Fibroblast of upper back skin (primary cell): ENCODE measurements around the gene MNX1.

ENCODE experiments used
- DNase-seq: peaks from one replicate; pipeline ENCODE4 v3.0.0-alpha.2; 2013

The MNX1 gene

DNA sequence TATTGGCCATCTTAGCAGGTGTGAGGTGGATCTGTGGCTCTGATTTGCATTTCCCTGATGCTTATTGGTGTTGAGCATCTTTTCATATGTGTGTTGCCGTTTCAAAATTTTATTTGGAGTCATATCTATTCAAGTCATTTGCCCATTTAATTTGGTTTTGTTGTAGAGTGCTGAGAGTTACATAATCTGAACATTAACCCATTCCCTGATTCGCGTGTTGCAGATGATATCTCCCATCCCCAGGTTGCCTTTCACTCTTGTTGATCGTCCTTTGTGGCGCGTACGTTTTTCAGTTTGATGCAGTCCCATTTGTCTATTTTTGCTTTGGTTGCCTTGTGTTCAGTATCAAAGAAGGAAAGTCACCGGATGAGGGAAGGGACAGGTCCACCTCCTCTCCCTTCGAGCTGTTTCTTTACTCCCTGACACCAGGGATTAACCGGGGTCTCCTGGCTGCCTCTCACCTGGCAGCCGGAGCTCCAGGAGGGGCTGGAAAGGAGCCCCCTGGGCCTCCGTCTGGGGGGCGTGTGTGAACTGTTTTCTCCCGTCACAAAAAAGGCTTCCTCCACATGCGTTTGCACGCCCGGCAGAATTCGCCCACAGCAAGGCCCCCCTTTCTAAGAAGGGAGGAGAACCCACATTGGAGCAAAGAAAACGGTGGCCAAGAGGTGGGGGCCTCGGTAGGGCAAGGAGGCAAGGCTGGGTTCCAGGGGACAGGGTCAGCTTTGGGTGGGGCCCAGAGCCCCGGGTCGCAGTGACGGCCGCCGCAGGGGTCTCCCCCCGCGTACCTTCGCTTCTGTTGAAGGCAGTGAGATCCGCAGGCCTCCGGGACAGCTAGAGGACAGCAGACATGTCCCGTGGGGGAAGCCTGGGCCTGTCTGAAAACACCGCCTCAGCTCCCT lies 8.3 kb downstream of the MNX1 start:
- DNase-seq: no peak

DNA sequence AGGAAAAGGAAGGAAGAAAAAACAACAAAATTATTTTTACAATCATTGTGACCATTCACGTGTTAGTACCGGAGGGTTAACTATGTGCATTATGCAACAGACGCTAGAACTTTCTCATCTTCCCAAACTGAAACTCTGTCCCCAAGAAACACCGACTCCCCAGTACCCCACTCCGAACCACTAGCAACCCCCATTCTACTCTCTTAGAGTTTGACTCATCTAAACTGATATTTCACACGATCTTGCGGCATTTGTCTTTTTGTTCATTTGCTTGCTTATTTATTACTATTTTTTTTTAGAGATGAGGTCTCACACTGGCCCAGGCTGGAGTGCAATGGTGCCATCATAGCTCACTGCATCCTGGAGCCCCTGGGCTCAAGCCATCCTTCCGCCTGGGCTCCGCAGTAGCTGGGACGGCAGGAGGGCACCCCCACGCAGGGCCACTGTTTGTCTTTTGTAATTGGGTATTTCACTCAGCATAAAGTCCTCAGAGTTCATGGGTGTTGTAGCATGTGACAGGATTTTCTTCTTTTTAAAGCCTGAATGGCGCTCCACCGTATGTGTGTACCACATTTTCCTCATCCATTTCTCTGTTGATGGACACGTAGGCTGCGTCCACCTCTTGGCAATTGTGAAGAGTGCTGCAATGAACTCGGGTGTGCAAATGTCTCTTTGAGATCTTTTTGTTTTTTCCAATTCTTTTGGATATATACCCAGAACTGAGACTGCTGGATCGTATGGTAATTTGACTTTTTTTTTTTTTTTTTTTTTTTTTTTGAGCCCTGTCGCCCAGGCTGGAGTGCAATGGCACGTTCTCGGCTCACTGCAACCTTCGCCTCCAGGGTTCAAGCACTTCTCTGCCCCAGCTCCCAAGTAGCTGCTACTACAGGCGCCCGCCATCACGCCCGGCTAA lies 9.5 kb downstream of the MNX1 start:
- DNase-seq: no peak

DNA sequence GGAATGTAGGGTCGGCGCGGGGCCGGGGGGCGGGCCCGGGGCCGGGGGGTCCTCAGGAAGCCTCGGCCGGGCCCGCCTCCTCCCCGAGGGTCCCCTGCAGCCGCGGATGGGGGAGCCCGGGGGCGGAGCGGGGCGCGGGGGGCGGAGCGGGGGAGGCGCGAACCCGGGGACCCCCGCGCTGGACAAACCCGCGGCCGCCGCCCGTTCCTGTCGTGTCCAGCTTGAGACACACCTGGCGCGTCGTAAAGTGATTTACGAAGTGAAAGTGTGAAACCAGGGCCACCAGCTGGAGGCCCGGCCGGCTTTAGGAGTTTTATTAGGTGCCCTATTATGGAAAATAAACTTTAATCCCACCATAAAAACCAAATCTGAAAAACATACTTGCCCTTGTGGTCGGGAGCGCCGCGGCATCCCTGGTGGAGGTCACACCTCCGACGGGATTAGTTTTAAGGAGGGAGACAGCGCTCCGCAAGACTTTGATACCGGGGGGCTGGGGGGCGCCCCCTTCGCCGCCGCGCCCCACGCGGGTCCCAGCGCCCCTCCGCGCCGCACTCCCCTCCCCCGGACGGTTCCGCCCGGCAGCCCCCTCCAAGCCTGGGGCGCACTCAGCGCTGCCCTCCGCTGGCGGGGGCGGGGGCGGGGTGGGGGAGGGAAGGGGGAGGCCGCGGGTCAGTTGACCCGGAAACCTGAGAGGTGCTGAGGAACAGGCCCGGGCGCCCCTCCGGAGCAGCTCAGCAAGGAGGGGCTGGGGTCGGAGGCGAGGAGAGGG lies 10.3 kb downstream of the MNX1 start:
- no peak for DNase-seq

DNA sequence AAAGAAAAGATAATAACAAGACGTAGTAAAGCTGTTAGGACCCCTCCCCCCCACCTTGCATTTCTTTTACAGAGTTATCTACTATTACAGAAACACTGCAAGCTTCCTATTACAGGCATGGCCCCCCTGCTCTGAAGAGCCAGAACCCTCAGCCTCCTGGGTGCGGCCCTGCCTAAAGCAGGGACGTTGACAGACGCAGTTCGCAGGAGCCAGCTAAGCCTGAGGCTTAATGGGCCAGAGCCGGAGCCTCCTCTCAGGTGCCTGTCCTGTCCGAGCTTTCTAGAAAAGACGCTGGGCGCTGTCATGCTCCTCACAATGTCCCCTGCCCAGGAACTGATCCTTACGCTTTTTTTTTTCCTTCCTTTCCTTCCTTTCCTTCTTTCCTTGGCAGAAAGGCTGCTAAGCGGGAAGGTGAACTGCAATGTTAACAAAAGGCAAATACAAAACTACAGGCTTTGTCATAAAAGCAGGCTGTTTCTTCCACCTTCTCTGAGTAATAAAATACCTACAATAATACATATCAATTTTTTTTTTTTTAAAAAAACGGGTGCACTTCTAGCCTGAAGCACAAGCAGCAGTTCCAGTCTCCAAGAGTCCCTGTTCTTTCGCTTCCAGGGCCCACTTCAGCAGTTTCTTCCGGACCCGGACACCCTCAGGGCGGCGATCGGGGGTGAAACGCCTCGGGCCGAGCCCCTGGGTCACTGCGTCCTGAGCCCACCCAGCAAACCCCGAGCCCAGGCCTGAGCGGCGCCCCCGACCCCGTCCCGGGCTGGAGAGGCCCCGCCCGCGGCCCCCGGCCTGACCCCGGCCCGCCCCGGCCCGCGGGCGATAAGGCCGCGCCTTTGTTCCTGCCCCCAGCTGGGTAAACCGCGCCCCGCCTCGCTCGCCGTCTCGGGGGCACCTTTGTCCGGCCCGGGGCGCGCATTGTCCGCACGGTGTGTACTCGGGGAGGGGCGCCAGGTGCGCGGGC lies 11.2 kb downstream of the MNX1 start:
- DNase-seq: no peak

DNA sequence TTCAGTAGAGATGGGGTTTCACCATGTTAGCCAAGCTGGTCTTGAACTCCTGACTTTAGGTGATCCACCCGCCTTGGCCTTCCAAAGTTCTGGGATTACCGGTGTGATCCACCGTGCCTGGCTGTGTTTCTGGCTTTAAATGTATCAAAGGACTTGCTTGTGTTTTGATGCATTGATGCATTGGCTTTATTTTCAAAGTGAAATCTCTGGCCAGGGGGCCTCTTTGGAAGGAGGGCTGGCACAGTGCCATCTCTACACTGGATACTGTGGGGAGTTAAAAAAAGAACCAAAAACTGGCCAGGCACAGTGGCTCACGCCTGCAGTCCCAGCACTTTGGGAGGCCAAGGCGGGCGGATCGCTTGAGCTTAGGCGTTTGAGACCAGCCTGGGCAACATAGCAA lies 16.0 kb downstream of the MNX1 start:
- no peak for DNase-seq

DNA sequence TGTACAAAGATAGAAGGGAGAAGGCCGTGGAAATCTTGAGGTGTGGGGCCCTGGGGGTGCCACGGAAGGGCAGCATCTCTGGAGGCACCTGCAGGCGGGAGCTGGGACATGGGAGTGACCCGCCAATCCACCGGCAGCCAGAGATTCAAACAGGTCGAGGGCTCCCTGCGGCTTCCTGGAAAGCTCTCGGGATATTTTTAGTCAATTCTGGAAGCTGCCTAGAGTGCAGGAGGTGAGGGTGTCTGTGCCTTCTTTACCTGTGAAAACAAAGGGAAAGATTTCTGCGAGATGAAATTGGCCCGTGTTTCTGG lies 16.6 kb downstream of the MNX1 start:
- DNase-seq: no peak

DNA sequence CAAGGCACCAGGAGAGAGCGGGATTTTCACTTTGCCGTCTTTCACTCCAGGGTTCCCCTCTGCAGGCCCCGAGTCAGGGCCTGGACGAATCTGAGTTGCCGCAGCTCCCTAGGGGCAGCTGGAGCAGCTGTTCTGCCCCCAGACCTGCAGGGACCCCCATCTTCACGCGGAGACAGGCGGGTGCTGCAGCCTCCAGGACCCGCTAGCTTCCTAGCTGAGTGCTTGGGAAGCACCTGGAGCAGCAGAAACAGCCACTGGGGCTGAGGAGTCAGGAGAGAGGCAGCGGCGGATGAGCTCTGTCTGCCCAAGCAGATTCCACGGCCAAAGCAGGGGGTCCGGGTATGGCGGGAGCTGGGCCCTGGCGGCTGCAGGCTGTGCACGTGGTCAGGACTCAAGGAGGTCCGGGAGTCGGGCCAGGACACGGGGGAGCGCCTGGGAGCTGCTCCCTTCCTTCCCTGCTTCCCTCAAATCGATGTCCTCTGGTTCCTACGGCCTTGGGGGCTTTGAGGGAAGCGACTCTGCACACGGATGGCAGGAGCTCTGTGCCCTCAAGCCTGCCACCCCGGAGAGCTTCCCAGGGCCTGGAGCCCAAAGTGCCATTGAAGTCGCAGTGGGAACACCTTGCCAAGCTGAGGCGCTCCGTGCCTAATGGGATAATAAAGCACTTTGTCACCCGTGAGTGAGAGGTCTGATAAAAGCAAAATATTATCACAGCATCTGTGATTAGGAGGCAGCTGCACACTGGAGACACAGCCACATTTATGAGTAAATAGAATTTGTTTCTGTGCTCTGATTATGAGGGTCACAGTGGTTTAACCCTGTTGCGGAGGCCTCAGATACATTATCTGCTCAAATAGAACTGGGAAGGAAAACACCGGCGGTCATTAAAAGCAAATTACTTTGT lies 17.2 kb downstream of the MNX1 start:
- peak; percentile 36 for DNase-seq

DNA sequence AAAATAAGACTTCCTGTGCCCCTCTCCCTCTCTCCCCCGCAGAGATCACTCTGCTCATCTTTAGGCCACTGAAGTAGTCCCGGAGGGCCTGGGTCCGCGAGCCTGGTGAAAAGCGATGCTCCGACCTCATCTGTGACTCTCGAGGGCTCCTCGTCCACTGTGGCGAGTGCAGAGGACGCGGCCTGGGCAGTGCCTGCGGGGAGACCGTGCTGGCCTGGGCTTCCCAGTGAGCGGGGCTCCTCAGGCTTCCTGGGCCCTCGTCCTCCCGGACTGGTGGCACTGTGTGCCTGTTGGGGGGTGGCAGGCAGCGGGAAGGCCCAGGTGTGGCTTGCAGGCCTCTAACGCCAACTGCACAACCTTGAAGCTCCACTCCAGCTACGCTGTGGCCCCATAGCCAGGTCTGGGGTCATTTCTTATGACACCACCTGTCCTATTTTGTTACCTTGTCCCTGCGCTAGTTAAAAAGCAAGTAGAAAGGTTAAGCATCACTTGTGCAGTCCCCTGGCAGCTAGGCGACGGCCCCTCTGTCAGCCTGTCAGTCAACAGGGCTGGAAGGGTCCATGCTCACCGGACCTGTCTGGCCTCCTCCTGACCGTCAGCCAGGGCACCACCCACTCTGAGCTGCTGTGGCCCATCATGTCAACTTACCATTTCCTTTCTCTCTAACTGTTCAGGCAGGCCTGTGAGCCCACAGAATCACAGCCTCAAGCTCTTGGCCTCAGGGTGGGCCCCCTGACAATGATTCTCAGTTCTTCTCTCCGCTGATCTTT lies 20.5 kb downstream of the MNX1 start:
- no peak for DNase-seq

DNA sequence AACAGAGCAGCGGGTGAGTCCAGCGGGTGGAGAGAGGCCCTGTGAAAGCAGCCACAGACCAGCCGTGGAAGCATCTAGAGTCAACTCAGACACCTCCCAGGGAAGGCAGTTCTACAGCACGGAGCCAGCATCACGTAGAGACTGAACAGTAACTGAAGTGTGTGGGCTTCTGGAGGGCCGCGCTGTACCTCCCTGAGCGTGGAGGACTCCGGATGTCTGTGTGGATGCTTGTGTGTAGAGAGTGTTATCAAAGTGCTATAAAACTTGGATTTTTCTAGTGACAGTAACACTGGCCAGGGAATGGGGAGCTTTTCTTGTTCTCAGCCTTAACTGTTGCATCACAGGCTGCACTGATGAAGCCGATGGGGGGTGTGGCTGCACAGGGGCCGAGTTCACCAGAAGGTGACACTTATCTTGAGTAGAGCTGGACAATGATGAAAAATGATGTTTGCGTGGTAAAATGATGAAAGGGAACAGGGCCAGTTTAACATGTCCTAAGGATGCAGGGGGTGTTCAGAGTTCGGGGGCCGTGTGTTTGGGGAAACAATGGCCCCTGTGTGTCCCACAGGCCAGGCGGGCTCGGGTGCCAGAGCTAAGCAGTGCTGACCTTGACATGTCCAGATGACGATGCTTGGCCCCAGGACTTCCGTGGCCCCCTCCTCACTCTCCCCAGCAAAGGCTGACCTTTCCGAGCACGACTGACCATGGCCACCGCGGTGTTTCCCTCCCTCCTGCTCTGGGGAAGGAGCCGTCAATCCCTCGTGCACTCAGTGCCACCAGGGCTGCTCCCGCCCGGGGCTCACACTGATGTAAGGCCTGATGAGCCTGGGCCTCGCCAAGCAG lies 21.9 kb downstream of the MNX1 start:
- no peak for DNase-seq

DNA sequence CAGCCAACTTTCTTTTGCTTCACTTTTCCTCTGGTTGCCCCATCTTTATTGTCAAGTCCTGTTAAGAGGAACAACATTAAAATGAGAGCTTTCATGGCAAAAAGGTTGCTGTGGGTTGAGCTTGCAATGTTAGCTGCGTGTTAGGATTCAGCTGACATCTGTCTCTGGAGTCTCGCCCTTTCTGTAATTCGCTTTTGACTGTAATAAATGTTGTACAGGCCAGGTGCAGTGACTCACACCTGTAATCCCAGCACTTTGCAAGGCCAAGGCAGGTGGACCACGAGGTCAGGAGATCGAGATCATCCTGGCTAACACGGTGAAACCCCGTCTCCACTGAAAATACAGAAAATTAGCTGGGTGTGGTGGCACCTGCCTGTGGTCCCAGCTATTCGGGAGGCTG lies 24.1 kb downstream of the MNX1 start:
- DNase-seq: no peak

DNA sequence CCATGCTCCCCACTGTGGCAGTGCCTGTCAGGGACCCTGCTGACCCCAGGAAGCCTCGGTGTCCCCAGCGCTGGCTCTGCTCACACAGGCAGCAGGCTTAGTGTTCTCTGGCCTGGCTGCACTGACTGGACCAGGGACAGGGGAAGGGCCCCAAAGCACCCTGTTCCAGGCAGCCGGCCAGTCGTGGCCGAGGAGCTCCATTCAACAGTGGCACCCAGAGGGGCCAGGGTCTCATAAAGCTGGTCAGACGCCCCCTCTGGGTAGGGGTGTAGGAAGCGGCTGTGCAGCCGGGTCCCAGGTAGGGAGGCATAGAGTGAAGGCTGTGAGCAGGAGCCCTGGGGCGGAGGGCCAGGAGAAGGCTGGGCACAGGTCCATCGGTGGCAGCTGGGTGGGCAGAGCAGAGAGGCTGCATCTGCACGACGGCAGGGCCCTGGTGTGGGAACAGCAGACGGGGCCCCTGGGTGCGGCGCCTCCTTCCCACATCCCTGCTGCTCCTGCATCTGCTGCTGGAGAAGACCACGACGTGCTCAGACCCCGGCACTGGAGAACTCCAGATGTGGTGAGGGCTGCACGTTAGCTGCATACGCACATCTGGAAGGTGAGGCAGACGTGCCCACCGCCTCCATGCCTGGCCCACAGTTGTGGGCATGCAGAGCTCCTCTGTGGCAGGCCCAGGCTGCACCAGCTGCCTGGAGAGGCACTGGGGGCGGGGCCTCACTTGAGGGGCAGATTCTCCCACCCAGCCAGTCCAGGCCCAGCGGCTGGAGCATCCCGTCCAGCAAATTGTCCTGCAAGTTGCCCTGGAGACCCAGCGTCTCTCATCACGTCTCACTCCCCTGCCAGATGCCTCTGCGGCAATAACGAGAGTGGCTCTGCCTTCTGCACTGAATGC lies 25.1 kb downstream of the MNX1 start:
- no peak for DNase-seq

DNA sequence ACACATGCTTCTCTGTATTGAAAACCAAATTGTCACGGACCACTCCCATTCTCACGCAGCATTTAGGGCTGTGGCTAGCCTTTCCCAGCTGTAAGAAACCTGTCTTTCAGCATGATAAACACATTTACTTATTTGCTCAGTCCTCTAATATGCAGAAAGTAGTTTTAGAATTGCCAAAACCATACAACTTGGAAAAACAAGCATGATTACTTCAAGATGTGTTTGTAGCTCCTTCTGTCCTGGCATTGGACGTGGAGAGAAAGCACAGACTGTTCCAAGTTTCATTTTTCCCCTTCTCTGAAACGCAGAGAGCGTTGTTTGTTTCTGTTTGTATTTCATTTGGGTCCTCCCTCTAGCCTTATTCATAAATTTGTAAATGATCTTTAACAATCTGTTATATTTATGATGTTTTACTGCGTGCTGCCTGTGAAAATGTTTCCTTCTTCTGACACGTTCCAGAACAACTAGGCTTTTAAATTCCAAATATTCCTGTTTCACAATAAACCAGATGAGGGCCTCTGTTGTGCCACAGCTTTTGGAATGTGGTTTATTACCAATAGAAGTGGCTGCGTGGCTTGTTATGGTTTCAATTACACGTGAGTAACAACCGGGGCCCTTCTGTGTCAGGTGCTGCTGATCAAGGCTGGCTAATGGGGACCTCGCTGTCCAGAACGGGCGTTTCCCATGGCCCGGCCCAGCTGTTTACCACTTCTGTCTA lies 26.1 kb downstream of the MNX1 start:
- DNase-seq: peak; percentile 53

DNA sequence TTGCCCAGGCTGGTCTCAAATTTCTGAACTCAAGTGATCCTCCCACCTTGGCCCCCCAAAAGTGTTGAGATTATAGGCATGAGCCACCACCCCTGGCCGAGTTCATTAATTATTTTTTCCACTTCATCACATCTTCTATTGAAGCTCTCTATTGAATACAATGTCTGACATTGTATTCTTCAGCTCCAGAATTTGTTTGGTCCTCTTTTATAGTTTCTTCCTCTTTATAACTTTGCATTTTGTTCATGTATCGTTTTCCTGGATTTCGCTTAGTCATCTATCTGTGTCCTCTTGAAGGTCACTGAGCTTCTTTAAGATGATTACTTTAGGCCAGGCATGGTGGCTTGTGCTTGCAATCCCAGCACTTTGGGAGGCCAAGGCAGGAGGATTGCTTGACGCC lies 30.8 kb downstream of the MNX1 start:
- DNase-seq: no peak

DNA sequence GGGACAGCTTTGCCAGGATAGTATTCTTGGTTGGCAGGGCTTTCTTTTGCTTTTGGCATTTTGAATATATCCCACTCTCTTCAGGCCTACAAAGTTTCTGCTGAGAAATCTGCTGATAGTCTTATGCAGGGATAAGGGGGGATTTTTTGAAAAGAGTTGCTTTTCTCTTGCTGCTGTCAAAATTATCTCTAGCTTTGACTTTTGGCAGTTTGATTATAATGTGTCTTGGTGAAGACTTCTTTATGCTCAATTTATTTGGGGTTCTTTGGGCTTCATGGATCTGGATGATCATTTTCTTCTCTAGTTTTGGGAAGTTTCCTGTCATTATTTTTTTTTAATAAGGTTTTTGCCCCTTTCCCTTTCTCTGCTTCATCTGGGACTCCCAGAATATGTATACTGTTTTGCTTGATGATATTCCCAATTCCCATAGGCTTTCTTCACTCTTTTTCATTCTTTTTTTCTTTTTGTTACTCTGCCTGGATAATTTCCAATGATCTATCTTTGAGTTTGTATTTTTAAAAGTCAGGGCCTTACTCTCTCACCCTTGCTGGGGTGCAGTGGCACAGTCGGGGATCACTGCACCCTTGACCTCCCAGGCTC lies 31.4 kb downstream of the MNX1 start:
- DNase-seq: no peak

DNA sequence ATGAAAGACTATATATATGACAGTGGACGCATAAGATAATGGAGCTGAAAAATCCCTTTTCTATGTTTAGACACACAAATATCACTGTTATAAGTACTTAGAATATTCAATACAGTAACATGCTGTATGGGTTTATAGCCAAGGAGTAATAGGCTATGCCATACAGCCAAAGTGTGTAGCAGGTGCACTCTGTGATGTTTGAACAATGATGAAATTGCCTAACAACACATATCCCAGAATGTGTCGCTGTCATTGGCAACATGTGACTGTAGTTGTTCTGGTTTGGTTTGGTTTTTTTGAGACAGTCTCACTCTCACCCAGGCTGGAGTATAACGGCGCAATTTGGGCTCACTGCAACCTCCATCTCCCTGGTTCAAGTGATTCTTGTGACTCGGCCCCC lies 34.8 kb downstream of the MNX1 start:
- no peak for DNase-seq

DNA sequence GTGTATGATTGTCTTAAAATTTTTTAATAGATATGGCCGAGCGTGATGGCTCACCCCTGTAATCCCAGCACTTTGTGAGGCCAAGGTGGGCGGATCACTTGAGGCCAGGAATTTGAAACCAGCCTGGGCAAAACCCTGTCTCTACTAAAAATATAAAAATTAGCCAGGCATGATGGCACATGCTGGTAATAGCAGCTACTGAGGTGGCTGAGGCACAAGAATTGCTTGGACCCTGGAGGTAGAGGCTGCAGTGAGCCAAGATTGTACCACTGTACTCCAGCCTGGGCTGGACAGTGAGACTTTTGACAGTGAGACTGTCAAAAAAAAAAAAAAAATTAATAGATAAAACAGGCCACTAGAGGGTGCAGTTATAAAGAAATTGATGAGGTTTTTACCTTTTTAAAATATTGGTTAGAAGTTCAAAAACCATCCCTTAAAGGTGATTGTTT lies 40.5 kb downstream of the MNX1 start:
- DNase-seq: no peak

DNA sequence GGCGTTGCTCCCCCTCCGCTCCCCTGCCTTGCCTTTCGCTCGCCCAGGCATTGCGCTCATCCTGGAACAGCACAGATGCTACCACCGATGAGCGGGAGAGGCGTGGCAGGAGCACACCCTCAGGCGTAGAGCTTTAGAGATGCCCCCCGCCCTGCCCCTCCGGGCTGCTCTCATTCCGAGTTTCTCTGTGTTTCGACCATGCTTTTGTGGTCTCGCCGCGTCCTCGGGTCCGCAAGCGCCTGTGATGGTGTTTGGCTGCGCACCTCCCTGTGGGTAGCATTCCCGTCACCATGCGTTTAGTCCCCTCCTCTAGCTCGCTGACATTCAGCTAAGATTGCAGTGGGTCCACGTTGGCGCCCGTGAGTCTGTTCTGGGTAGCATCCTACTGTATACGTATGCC lies 42.3 kb downstream of the MNX1 start:
- no peak for DNase-seq
